ENCODE measurements around the gene ABCA2. TPM values are rescaled to one million over a fixed set of nuclear protein-coding genes. Genes with fewer than 3 reads are reported as not detected.

ABCA2 gene
- total and polyA plus RNA-seq, 12 donors = 2.9 to 150 (median 31.5) TPM

- no peak for TF ChIP-seq CTCF (IDR thresholded peaks at IDR 0.05)
- TF ChIP-seq POLR2A (IDR thresholded peaks at IDR 0.05) = no peak
- WGBS, 4 donors = 84 to 93% (median 85%) methylated on average over 6 to 15 of the region's 15 CpGs
- intact Hi-C loops (cut with DNase I) = no loop called here
- no peak for DNase-seq
- Histone ChIP-seq H3K4me3 (no peak overlapping the region), H3K36me3 (replicated peaks in 1 of 2) (no peaks in the 10 kb centered on the region), H3K27ac (no peak overlapping the region), H3K27me3 (no peaks in the 10 kb centered on the region), H3K4me1 (replicated peaks in 1 of 2) (no peaks in the 10 kb centered on the region), H3K9me3 (replicated peaks in 1 of 3) (no peaks in the 10 kb centered on the region)
Observed at GRCh38 chr9:137062384-137062783, 34.3 kb upstream of the ABCA2 start.

GRCh38 chr9:137058521-137059234, 30.6 kb upstream of the ABCA2 start:
- Histone ChIP-seq H3K4me1 (replicated peaks in 1 of 2) (peaks cover 0 to 17% of the 10 kb centered on the region in 2 donors), H3K9me3 (replicated peaks in 1 of 3) (no peaks in the 10 kb centered on the region), H3K27me3 (peaks cover 9% of the 10 kb centered on the region), H3K27ac (no peak overlapping the region), H3K36me3 (replicated peaks in 1 of 2) (no peaks in the 10 kb centered on the region), H3K4me3 (no peak overlapping the region)
- intact Hi-C loops (cut with DNase I) = no loop called here
- 84 to 86% (median 85%) methylated on average over 9 of the region's 9 CpGs for WGBS, 4 donors
- no peak for DNase-seq
- TF ChIP-seq POLR2A (IDR thresholded peaks at IDR 0.05) (no peak), CTCF (IDR thresholded peaks at IDR 0.05) (no peak)

- no peak for DNase-seq
- Histone ChIP-seq H3K4me1 (replicated peaks in 1 of 2) (peaks cover 0 to 21% of the 10 kb centered on the region in 2 donors), H3K27ac (no peak overlapping the region), H3K27me3 (peaks cover 20% of the 10 kb centered on the region), H3K4me3 (no peak overlapping the region), H3K9me3 (replicated peaks in 1 of 3) (no peaks in the 10 kb centered on the region), H3K36me3 (replicated peaks in 1 of 2) (no peaks in the 10 kb centered on the region)
- intact Hi-C loops (cut with DNase I) = no loop called here
- WGBS, 4 donors = 64 to 90% (median 77%) methylated on average over 16 of the region's 16 CpGs
- no peak for TF ChIP-seq CTCF (IDR thresholded peaks at IDR 0.05)
- TF ChIP-seq POLR2A (IDR thresholded peaks at IDR 0.05) = no peak
Observed at GRCh38 chr9:137057545-137057944, 29.5 kb upstream of the ABCA2 start.

GRCh38 chr9:137056739-137057415, 28.8 kb upstream of the ABCA2 start:
- H3K27ac ChIP-seq = no peak overlapping the region
- no peaks in the 10 kb centered on the region for H3K36me3 ChIP-seq (replicated peaks in 1 of 2)
- TF ChIP-seq CTCF (IDR thresholded peaks at IDR 0.05) (no peak), POLR2A (IDR thresholded peaks at IDR 0.05) (no peak)
- WGBS, 4 donors = 71 to 81% (median 79%) methylated on average over 16 to 17 of the region's 17 CpGs
- no peak overlapping the region for H3K4me3 ChIP-seq
- intact Hi-C loops (cut with DNase I) = no loop called here
- H3K4me1 ChIP-seq (replicated peaks in 1 of 2) = peaks cover 0 to 21% of the 10 kb centered on the region in 2 donors
- H3K27me3 ChIP-seq = peaks cover 25% of the 10 kb centered on the region
- no peaks in the 10 kb centered on the region for H3K9me3 ChIP-seq (replicated peaks in 1 of 3)
- no peak for DNase-seq
